ENCODE results near the gene NELFA. TPM values are rescaled to one million over a fixed set of nuclear protein-coding genes. Genes with fewer than 3 reads are reported as not detected.

NELFA gene
- total and polyA plus RNA-seq, 2 donors (not counting 1 experiment from before 2014, with no cell fraction given), result 7.4 to 15.2 TPM

- DNase-seq (ENCODE audit: low read depth in 2 of 2), result peak in 1 of 2 donors; percentile 19
- H3K79me2 ChIP-seq (ENCODE audit: control insufficient read depth, insufficient read depth, low read length), result no peaks in the 10 kb centered on the region
- no peaks in the 10 kb centered on the region for H3K4me1 ChIP-seq (ENCODE audit: control insufficient read depth, extremely low read depth, insufficient read depth, low read length)
- peaks cover 50% of the 10 kb centered on the region for H3K36me3 ChIP-seq (ENCODE audit: control insufficient read depth, insufficient read depth, low read length)
- H3K27ac ChIP-seq (ENCODE audit: insufficient read depth, low read length), result no peak overlapping the region
- H3K4me3 ChIP-seq (replicated peaks in 1 of 4; ENCODE audit: control extremely low read depth in 1 of 4, insufficient read depth in 1 of 4, low read depth in 3 of 4, low read length in 4 of 4), result no peak overlapping the region
- H4K20me1 ChIP-seq (ENCODE audit: control insufficient read depth, extremely low read depth, insufficient read depth, low read length), result no peaks in the 10 kb centered on the region
- H3K9me3 ChIP-seq (ENCODE audit: control insufficient read depth, insufficient read depth, low read depth, low read length), result no peaks in the 10 kb centered on the region
- TF ChIP-seq CTCF (conservative IDR thresholded peaks at IDR 0.05 in 1 of 2, IDR thresholded peaks at IDR 0.05 in 1 of 2; ENCODE audit: low read depth in 1 of 2, low read length in 2 of 2) (no peak), EZH2 (IDR thresholded peaks at IDR 0.05; ENCODE audit: low read length, missing control alignments) (no peak)
- no peak overlapping the region for H3K9ac ChIP-seq (ENCODE audit: insufficient read depth, low read length)
- H2AFZ ChIP-seq (ENCODE audit: low read length), result no peak overlapping the region
- no peaks in the 10 kb centered on the region for H3K27me3 ChIP-seq (ENCODE audit: control insufficient read depth, insufficient read depth, low read length)
- no peak overlapping the region for H3K4me2 ChIP-seq (ENCODE audit: extremely low read depth, insufficient read depth, low read length)
Measured at GRCh38 chr4:1981251-1982058, 27.3 kb downstream of the NELFA start.

- Histone ChIP-seq H2AFZ (ENCODE audit: low read length) (no peak overlapping the region), H3K9ac (ENCODE audit: insufficient read depth, low read length) (no peak overlapping the region), H3K9me3 (ENCODE audit: control insufficient read depth, insufficient read depth, low read depth, low read length) (no peaks in the 10 kb centered on the region), H3K27ac (ENCODE audit: insufficient read depth, low read length) (no peak overlapping the region), H3K4me2 (ENCODE audit: extremely low read depth, insufficient read depth, low read length) (no peak overlapping the region), H3K79me2 (ENCODE audit: control insufficient read depth, insufficient read depth, low read length) (no peaks in the 10 kb centered on the region), H3K4me3 (replicated peaks in 1 of 4; ENCODE audit: control extremely low read depth in 1 of 4, insufficient read depth in 1 of 4, low read depth in 3 of 4, low read length in 4 of 4) (no peak overlapping the region), H3K36me3 (ENCODE audit: control insufficient read depth, insufficient read depth, low read length) (peaks cover 53% of the 10 kb centered on the region), H4K20me1 (ENCODE audit: control insufficient read depth, extremely low read depth, insufficient read depth, low read length) (no peaks in the 10 kb centered on the region), H3K27me3 (ENCODE audit: control insufficient read depth, insufficient read depth, low read length) (no peaks in the 10 kb centered on the region), H3K4me1 (ENCODE audit: control insufficient read depth, extremely low read depth, insufficient read depth, low read length) (no peaks in the 10 kb centered on the region)
- no peak for DNase-seq (ENCODE audit: low read depth in 2 of 2)
- TF ChIP-seq CTCF (conservative IDR thresholded peaks at IDR 0.05 in 1 of 2, IDR thresholded peaks at IDR 0.05 in 1 of 2; ENCODE audit: low read depth in 1 of 2, low read length in 2 of 2), result no peak
- TF ChIP-seq EZH2 (IDR thresholded peaks at IDR 0.05; ENCODE audit: low read length, missing control alignments), result no peak
Measured at GRCh38 chr4:1980561-1981041, 28.2 kb downstream of the NELFA start.

- no peak for DNase-seq (ENCODE audit: low read depth in 2 of 2)
- Histone ChIP-seq H3K9ac (ENCODE audit: insufficient read depth, low read length) (no peak overlapping the region), H4K20me1 (ENCODE audit: control insufficient read depth, extremely low read depth, insufficient read depth, low read length) (no peaks in the 10 kb centered on the region), H3K4me1 (ENCODE audit: control insufficient read depth, extremely low read depth, insufficient read depth, low read length) (no peaks in the 10 kb centered on the region), H3K27me3 (ENCODE audit: control insufficient read depth, insufficient read depth, low read length) (no peaks in the 10 kb centered on the region), H3K27ac (ENCODE audit: insufficient read depth, low read length) (no peak overlapping the region), H2AFZ (ENCODE audit: low read length) (no peak overlapping the region), H3K9me3 (ENCODE audit: control insufficient read depth, insufficient read depth, low read depth, low read length) (no peaks in the 10 kb centered on the region), H3K79me2 (ENCODE audit: control insufficient read depth, insufficient read depth, low read length) (no peaks in the 10 kb centered on the region), H3K36me3 (ENCODE audit: control insufficient read depth, insufficient read depth, low read length) (peaks cover 56% of the 10 kb centered on the region), H3K4me3 (replicated peaks in 1 of 4; ENCODE audit: control extremely low read depth in 1 of 4, insufficient read depth in 1 of 4, low read depth in 3 of 4, low read length in 4 of 4) (no peak overlapping the region), H3K4me2 (ENCODE audit: extremely low read depth, insufficient read depth, low read length) (no peak overlapping the region)
- TF ChIP-seq EZH2 (IDR thresholded peaks at IDR 0.05; ENCODE audit: low read length, missing control alignments), result no peak
- TF ChIP-seq CTCF (conservative IDR thresholded peaks at IDR 0.05 in 1 of 2, IDR thresholded peaks at IDR 0.05 in 1 of 2; ENCODE audit: low read depth in 1 of 2, low read length in 2 of 2), result no peak
Measured at GRCh38 chr4:1979477-1980196, 29.1 kb downstream of the NELFA start.

Data from fibroblast of lung (primary cell).